HUES6 (cell line): ENCODE data around the gene PCDHB4.
"Not testable (repeated sequence)": the region's sequence is repeated elsewhere in the genome, so short reads cannot be mapped to it uniquely, and the experiment has no call there.

Experiments
- H3K27ac ChIP-seq: 2 replicates; pipeline ENCODE4 v1.7.0; 2013; ENCODE audit warnings: low read depth, mild to moderate bottlenecking, low read length, inconsistent platforms
- H3K27me3 ChIP-seq: 2 replicates; pipeline ENCODE4 v1.6.1; 2013; ENCODE audit warnings: low read length; ENCODE audit not compliant: control insufficient read depth, insufficient read depth
- H3K36me3 ChIP-seq: 2 replicates; pipeline ENCODE4 v1.6.1; 2013; ENCODE audit warnings: low read length; ENCODE audit not compliant: control insufficient read depth, insufficient read depth
- H3K4me1 ChIP-seq: 2 replicates; pipeline ENCODE4 v1.6.1; 2013; ENCODE audit warnings: low read length; ENCODE audit not compliant: control insufficient read depth, insufficient read depth
- H3K4me3 ChIP-seq: 2 replicates; pipeline ENCODE4 v1.5.1; 2013; ENCODE audit warnings: low read depth, low read length
- H3K9ac ChIP-seq: one replicate; pipeline ENCODE4 v1.6.1; 2013; ENCODE audit warnings: mild to moderate bottlenecking, low read length
- H3K9me3 ChIP-seq: 2 replicates; pipeline ENCODE4 v1.6.1; 2013; ENCODE audit warnings: low read depth, low read length; ENCODE audit not compliant: control insufficient read depth, insufficient read depth

The PCDHB4 gene

DNA sequence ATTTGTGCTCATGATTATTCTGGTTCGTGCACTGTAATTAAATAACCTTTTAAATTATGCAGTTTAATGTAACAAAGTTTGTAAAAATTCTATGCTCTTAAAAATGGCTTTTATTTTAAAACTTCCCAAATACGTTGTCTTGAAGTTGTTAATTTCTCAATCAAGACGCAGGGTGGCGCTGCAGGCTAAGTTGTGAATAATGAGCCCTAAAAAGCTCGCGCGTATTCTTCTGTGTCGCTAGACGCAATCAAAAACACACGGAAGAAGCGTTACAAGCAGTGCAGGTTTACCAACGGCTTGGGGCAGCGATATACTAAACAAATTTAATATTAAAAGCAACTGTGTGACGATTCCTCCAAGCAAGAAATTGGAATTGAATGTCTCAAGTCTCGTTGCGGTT lies at the start of gene PCDHB4:
TSS of gene PCDHB4 (plus strand) at position 256 of the 400 bp plus-strand sequence. CDS start 181 bp downstream, outside the sequence.
- Histone ChIP-seq H3K4me1 (no peaks in the 10 kb centered on the region), H3K9me3 (peaks cover 8% of the 10 kb centered on the region), H3K9ac (no peak within 1 kb of the TSS), H3K4me3 (peak within 1 kb of the TSS; percentile 39; the same call in 1 of the 2 replicates), H3K36me3 (no peaks in the 10 kb centered on the region), H3K27me3 (no peaks in the 10 kb centered on the region), H3K27ac (no peak within 1 kb of the TSS)

DNA sequence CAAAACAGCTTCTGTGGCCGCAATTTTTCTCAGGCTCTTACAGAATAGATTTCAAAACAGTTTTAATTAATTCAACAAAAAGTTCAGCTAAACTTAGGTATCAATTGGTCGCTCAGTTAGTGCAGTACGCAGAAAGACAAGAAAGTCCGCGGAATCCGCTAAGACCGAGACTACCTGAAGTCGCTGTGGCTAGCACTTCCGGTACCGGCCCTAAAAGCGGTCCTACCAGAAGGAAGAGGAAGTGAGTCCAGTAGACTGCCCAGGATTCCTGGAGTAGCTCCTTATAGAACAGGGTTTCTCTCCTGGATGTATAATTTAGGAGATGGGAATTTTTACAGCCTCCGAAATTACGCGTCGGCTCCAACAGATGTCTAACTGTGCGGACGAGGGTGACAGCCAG lies 43.8 kb upstream of the PCDHB4 start:
- no peaks in the 10 kb centered on the region for H3K36me3 ChIP-seq
- no peaks in the 10 kb centered on the region; the same call in 1 of the 2 replicates for H3K27me3 ChIP-seq
- H3K4me1 ChIP-seq, result no peaks in the 10 kb centered on the region
- no peak overlapping the region for H3K9ac ChIP-seq
- H3K9me3 ChIP-seq, result no peaks in the 10 kb centered on the region
- peak overlapping the region; percentile 51; the same call in 1 of the 2 replicates for H3K4me3 ChIP-seq
- no peak overlapping the region for H3K27ac ChIP-seq

DNA sequence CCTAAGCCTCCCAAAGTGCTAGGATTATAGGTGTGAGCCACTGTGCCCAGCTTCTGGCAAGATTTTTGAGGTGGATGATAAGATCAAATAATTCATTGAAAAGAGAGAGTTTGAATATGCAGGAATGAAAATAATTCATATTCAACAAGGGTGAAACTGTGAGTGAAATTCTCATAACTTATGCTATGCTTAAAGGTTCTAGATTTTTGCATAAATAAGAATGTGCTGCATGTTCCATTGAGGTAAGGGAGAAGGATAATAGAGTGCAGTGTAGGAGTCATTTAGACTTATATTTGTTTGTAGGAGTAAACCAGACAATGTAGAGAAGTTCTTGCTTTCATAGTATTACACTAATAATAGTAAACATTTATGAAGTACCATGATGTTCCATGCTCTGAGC lies 39.4 kb upstream of the PCDHB4 start:
- Histone ChIP-seq H3K27me3 (no peaks in the 10 kb centered on the region; the same call in 1 of the 2 replicates), H3K4me3 (no peak overlapping the region), H3K9me3 (no peaks in the 10 kb centered on the region), H3K4me1 (no peaks in the 10 kb centered on the region), H3K9ac (no peak overlapping the region), H3K36me3 (no peaks in the 10 kb centered on the region), H3K27ac (no peak overlapping the region)

DNA sequence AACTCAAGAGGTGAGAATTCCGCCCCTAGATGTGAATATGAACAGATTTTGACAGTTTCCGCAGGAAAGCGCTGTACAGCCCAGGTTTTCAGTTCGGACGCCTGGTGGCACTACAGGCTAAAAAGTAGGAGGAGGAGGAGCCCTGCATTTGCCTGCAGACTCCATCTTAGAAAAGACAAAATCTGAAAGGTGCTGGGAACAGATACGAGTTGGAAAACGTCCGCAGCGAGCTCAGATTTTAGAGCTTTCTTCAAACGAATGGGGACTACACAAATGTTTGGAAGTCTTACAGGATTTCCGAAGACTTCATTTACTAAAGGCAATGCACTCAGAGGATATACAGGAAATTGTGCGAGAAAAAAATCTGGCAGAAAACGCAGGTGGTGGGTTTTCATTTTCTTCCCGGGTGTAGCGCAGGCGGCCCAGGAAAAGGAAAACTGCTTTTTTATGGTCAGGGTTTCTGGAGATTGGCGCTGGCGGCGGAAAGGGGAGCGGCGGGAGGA lies 37.1 kb upstream of the PCDHB4 start:
- peak overlapping the region; percentile 32 for H3K27ac ChIP-seq
- no peaks in the 10 kb centered on the region; the same call in 1 of the 2 replicates for H3K27me3 ChIP-seq
- no peaks in the 10 kb centered on the region for H3K9me3 ChIP-seq
- H3K36me3 ChIP-seq, result no peaks in the 10 kb centered on the region
- peak overlapping the region; percentile 60 for H3K4me3 ChIP-seq
- peak overlapping the region; percentile 71 for H3K9ac ChIP-seq
- H3K4me1 ChIP-seq, result no peaks in the 10 kb centered on the region

DNA sequence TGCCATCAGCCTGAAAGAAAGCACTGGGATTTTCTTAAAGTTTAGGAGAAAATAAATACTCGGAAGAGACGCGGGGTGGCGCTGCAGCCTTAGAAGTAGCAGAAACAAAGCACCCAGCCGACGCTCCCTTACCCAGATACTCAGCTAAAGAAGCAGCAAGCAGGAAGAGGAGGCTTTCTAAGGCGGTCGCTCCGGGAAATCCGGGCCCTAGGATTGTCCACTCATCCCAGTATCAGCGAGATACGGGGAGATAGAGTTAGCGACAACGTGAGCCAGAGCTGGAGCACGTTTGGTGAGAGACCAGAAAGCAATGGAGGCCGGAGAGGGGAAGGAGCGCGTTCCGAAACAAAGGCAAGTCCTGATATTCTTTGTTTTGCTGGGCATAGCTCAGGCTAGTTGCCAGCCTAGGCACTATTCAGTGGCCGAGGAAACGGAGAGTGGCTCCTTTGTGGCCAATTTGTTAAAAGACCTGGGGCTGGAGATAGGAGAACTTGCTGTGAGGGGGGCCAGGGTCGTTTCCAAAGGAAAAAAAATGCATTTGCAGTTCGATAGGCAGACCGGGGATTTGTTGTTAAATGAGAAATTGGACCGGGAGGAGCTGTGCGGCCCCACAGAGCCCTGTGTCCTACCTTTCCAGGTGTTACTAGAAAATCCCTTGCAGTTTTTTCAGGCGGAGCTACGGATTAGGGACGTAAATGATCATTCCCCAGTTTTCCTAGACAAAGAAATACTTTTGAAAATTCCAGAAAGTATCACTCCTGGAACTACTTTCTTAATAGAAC lies 26.9 kb upstream of the PCDHB4 start, which contains the start of gene PCDHB2:
TSS of gene PCDHB2 (plus strand) at position 135 of the 782 bp plus-strand sequence. CDS start at position 311, 176 bp downstream.
- Histone ChIP-seq H3K36me3 (0 out of 2 replicates have a peak, but pooled peaks cover 3% of the 10 kb centered on the region), H3K9me3 (peaks cover 7% of the 10 kb centered on the region; the same call in 1 of the 2 replicates), H3K9ac (peak within 1 kb of the TSS; percentile 90), H3K4me1 (no peaks in the 10 kb centered on the region), H3K27me3 (no peaks in the 10 kb centered on the region), H3K4me3 (peak within 1 kb of the TSS; percentile 71), H3K27ac (peak within 1 kb of the TSS; percentile 24)

DNA sequence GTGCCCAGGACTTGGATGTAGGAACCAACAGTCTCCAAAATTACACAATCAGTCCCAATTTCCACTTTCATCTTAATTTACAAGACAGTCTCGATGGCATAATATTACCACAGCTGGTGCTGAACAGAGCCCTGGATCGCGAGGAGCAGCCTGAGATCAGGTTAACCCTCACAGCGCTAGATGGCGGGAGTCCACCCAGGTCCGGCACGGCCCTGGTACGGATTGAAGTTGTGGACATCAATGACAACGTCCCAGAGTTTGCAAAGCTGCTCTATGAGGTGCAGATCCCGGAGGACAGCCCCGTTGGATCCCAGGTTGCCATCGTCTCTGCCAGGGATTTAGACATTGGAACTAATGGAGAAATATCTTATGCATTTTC lies 26.4 kb upstream of the PCDHB4 start:
- peak overlapping the region; percentile 90 for H3K9ac ChIP-seq
- H3K4me1 ChIP-seq, result no peaks in the 10 kb centered on the region
- H3K9me3 ChIP-seq, result peaks cover 7% of the 10 kb centered on the region; the same call in 1 of the 2 replicates
- H3K27ac ChIP-seq, result no peak overlapping the region
- peak overlapping the region; percentile 71 for H3K4me3 ChIP-seq
- H3K36me3 ChIP-seq, result 0 out of 2 replicates have a peak, but pooled peaks cover 3% of the 10 kb centered on the region
- H3K27me3 ChIP-seq, result no peaks in the 10 kb centered on the region

DNA sequence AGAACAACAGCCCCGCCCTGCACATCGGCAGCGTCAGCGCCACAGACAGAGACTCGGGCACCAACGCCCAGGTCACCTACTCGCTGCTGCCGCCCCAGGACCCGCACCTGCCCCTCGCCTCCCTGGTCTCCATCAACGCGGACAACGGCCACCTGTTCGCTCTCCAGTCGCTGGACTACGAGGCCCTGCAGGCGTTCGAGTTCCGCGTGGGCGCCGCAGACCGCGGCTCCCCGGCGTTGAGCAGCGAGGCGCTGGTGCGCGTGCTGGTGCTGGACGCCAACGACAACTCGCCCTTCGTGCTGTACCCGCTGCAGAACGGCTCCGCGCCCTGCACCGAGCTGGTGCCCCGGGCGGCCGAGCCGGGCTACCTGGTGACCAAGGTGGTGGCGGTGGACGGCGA lies 25.4 kb upstream of the PCDHB4 start:
- H3K9me3 ChIP-seq, result peaks cover 10% of the 10 kb centered on the region; the same call in 1 of the 2 replicates
- not testable (repeated sequence) for H3K4me1 ChIP-seq, H3K9ac ChIP-seq, H3K27ac ChIP-seq, H3K4me3 ChIP-seq, H3K36me3 ChIP-seq, H3K27me3 ChIP-seq

DNA sequence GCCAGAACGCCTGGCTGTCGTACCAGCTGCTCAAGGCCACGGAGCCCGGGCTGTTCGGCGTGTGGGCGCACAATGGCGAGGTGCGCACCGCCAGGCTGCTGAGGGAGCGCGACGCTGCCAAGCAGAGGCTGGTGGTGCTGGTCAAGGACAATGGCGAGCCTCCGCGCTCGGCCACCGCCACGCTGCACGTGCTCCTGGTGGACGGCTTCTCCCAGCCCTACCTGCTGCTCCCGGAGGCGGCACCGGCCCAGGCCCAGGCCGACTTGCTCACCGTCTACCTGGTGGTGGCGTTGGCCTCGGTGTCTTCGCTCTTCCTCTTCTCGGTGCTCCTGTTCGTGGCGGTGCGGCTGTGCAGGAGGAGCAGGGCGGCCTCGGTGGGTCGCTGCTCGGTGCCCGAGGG lies 25.0 kb upstream of the PCDHB4 start:
- not testable (repeated sequence) for H3K4me1 ChIP-seq, H3K36me3 ChIP-seq, H3K9ac ChIP-seq, H3K27ac ChIP-seq, H3K4me3 ChIP-seq, H3K27me3 ChIP-seq
- H3K9me3 ChIP-seq, result peaks cover 12% of the 10 kb centered on the region; the same call in 1 of the 2 replicates

DNA sequence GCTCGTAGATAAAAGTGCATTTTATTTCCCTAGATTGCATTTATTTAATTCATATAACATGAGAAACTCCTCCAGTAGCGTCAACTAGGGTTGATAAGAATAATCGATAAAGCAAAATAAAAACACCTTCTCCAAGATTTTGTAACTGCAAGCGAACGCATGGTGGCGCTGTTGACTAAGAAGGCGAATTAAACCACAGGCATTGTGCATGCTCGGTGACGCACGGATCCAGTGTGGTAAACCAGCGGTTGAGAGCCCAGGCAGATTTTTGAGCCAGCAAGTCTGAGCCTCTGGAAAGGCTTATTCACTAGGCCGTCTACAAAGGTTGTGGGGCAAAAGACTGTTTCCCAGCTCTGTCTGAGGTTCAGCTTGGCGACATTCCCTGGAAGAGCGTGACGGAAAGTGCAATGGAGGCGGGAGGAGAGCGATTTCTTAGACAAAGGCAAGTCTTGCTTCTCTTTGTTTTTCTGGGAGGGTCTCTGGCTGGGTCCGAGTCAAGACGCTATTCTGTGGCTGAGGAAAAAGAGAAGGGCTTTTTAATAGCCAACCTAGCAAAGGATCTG lies 21.3 kb upstream of the PCDHB4 start, which contains the start of gene PCDHB3:
TSS of gene PCDHB3 (plus strand) at position 231 of the 563 bp plus-strand sequence. CDS start at position 408, 177 bp downstream.
- Histone ChIP-seq H3K9me3 (peaks cover 14% of the 10 kb centered on the region; the same call in 1 of the 2 replicates), H3K27ac (no peak within 1 kb of the TSS), H3K9ac (no peak within 1 kb of the TSS), H3K36me3 (0 out of 2 replicates have a peak, but pooled peaks cover 3% of the 10 kb centered on the region), H3K4me1 (no peaks in the 10 kb centered on the region), H3K4me3 (peak within 1 kb of the TSS; percentile 20; the same call in 1 of the 2 replicates), H3K27me3 (no peaks in the 10 kb centered on the region)

DNA sequence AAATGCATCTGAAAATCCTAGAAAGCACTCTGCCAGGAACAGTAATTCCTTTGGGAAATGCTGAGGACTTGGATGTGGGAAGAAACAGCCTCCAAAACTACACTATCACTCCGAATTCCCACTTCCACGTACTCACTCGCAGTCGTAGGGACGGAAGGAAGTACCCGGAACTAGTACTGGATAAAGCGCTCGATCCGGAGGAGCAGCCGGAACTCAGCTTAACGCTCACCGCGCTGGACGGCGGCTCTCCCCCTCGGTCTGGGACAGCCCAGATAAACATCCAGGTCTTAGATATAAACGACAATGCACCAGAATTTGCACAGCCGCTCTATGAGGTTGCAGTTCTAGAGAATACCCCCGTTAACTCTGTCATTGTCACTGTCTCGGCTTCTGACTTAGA lies 20.6 kb upstream of the PCDHB4 start:
- Histone ChIP-seq H3K36me3 (no peaks in the 10 kb centered on the region), H3K9ac (no peak overlapping the region), H3K4me1 (no peaks in the 10 kb centered on the region), H3K27ac (no peak overlapping the region), H3K4me3 (no peak overlapping the region), H3K27me3 (no peaks in the 10 kb centered on the region), H3K9me3 (peaks cover 9% of the 10 kb centered on the region; the same call in 1 of the 2 replicates)

DNA sequence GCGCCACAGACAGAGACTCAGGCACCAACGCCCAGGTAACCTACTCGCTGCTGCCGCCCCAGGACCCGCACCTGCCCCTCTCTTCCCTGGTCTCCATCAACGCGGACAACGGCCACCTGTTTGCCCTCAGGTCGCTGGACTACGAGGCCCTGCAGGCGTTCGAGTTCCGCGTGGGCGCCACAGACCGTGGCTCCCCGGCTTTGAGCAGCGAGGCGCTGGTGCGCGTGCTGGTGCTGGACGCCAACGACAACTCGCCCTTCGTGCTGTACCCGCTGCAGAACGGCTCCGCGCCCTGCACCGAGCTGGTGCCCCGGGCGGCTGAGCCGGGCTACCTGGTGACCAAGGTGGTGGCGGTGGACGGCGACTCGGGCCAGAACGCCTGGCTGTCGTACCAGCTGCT lies 19.5 kb upstream of the PCDHB4 start:
- H3K4me1 ChIP-seq, H3K27me3 ChIP-seq, H3K27ac ChIP-seq, H3K4me3 ChIP-seq, H3K36me3 ChIP-seq, H3K9ac ChIP-seq, H3K9me3 ChIP-seq: not testable (repeated sequence)
